Measurements from ENCODE around the gene LDB2. TPM values are rescaled to one million over a fixed set of nuclear protein-coding genes. Genes with fewer than 3 reads are reported as not detected.

Gene LDB2
- total and polyA plus RNA-seq, 2 donors (not counting 3 experiments of a cell fraction or from before 2014, with no cell fraction given): 127 to 223 TPM

GRCh38 chr4:16767861-16768260 is 130.6 kb downstream of the LDB2 start:
- DNase-seq (ENCODE audit: low read depth, low spot score): no peak
- CTCF ChIA-PET: interaction anchor here (1.3 kb wide), 1 partner anchor 26 kb away, joined by 3 read pairs; no protein-coding TSS in a partner anchor
- Histone ChIP-seq H3K9me1 (replicated peaks; ENCODE audit: control insufficient read depth, extremely low read depth, insufficient read depth, low read length) (no peaks in the 10 kb centered on the region), H3K9me3 (replicated peaks; ENCODE audit: control insufficient read depth, insufficient read depth, low read length) (no peaks in the 10 kb centered on the region), H3K4me1 (ENCODE audit: control insufficient read depth, extremely low read depth, insufficient read depth, low read length) (peaks cover 14% of the 10 kb centered on the region), H3K4me3 (replicated peaks in 1 of 3; ENCODE audit: insufficient read depth in 1 of 3, low read depth in 1 of 3, low read length in 3 of 3) (no peak overlapping the region), H3K27me3 (ENCODE audit: control insufficient read depth in 2 of 2, insufficient read depth in 2 of 2, low read length in 2 of 2) (no peaks in the 10 kb centered on the region), H3K36me3 (ENCODE audit: control insufficient read depth in 2 of 2, extremely low read depth in 1 of 2, insufficient read depth in 2 of 2, low read length in 2 of 2) (no peaks in the 10 kb centered on the region), H3K79me2 (ENCODE audit: control insufficient read depth, insufficient read depth, low read length) (no peaks in the 10 kb centered on the region), H3K27ac (ENCODE audit: insufficient read depth, low read depth, low read length) (no peak overlapping the region), H3K4me2 (ENCODE audit: insufficient read depth, low read length) (no peak overlapping the region), H3K9ac (replicated peaks; ENCODE audit: extremely low read depth, insufficient read depth, low read length) (no peak overlapping the region), H4K20me1 (replicated peaks; ENCODE audit: control insufficient read depth, extremely low read depth, insufficient read depth, low read length) (no peaks in the 10 kb centered on the region), H2AFZ (ENCODE audit: low read depth, low read length) (no peak overlapping the region)
- no TSS peak for BruUV-seq (replicated peaks)
- dilution Hi-C loops (cut with MboI; ENCODE audit: extremely low pct_ligation_motif_present, low sequenced_read_pairs): no loop called here
- POLR2A ChIA-PET: interaction anchor here (0.7 kb wide), 1 partner anchor 15 kb away, joined by 3 read pairs; no protein-coding TSS in a partner anchor
- intact Hi-C loops (cut with micrococcal nuclease): no loop called here
- TF ChIP-seq FOS (IDR thresholded peaks at IDR 0.05; ENCODE audit: borderline replicate concordance, insufficient read depth, low read length): no peak
- TF ChIP-seq MAX (IDR thresholded peaks at IDR 0.05; ENCODE audit: insufficient read depth, insufficient read length): no peak
- TF ChIP-seq MYC (IDR thresholded peaks at IDR 0.05; ENCODE audit: low read depth, low read length): no peak
- no peak for FAIRE-seq

- no peak for TF ChIP-seq CTCF (IDR thresholded peaks at IDR 0.05; ENCODE audit: extremely low read depth in 1 of 2, insufficient read depth in 1 of 2, low read depth in 1 of 2, low read length in 2 of 2)
- TF ChIP-seq POLR2AphosphoS5 (IDR thresholded peaks at IDR 0.05; ENCODE audit: insufficient read depth, low read depth, low read length): no peak
- no peak for TF ChIP-seq MYC (IDR thresholded peaks at IDR 0.05; ENCODE audit: low read depth, low read length)
- no peak for TF ChIP-seq MAX (IDR thresholded peaks at IDR 0.05; ENCODE audit: insufficient read depth, insufficient read length)
- TF ChIP-seq EZH2 (IDR thresholded peaks at IDR 0.05; ENCODE audit: borderline replicate concordance, low read depth, low read length, severe bottlenecking): no peak
- no peak for TF ChIP-seq GATA2 (IDR thresholded peaks at IDR 0.05; ENCODE audit: insufficient read depth, insufficient read length, low read depth, low read length)
- TF ChIP-seq POLR2A (IDR thresholded peaks at IDR 0.05; ENCODE audit: low read depth, low read length): no peak
- no peak for TF ChIP-seq JUN (IDR thresholded peaks at IDR 0.05; ENCODE audit: borderline replicate concordance, insufficient read depth, insufficient read length, low read depth)
- TF ChIP-seq FOS (IDR thresholded peaks at IDR 0.05; ENCODE audit: borderline replicate concordance, insufficient read depth, low read length): no peak
- Histone ChIP-seq H3K9me1 (replicated peaks; ENCODE audit: control insufficient read depth, extremely low read depth, insufficient read depth, low read length) (no peaks in the 10 kb centered on the region), H3K4me2 (ENCODE audit: insufficient read depth, low read length) (no peak overlapping the region), H3K9me3 (replicated peaks; ENCODE audit: control insufficient read depth, insufficient read depth, low read length) (no peaks in the 10 kb centered on the region), H4K20me1 (replicated peaks; ENCODE audit: control insufficient read depth, extremely low read depth, insufficient read depth, low read length) (no peaks in the 10 kb centered on the region), H3K27ac (ENCODE audit: insufficient read depth, low read depth, low read length) (no peak overlapping the region), H3K9ac (replicated peaks; ENCODE audit: extremely low read depth, insufficient read depth, low read length) (no peak overlapping the region), H3K4me3 (replicated peaks in 1 of 3; ENCODE audit: insufficient read depth in 1 of 3, low read depth in 1 of 3, low read length in 3 of 3) (no peak overlapping the region), H3K36me3 (ENCODE audit: control insufficient read depth in 2 of 2, extremely low read depth in 1 of 2, insufficient read depth in 2 of 2, low read length in 2 of 2) (no peaks in the 10 kb centered on the region), H2AFZ (ENCODE audit: low read depth, low read length) (no peak overlapping the region), H3K4me1 (ENCODE audit: control insufficient read depth, extremely low read depth, insufficient read depth, low read length) (peaks cover 9% of the 10 kb centered on the region), H3K27me3 (ENCODE audit: control insufficient read depth in 2 of 2, insufficient read depth in 2 of 2, low read length in 2 of 2) (no peaks in the 10 kb centered on the region), H3K79me2 (ENCODE audit: control insufficient read depth, insufficient read depth, low read length) (no peaks in the 10 kb centered on the region)
- BruUV-seq (replicated peaks): no TSS peak
- ChIA-PET CTCF (interaction anchor here (1.3 kb wide), 1 partner anchor 27 kb away, joined by 3 read pairs; no protein-coding TSS in a partner anchor), POLR2A (no interaction called here)
- DNase-seq (ENCODE audit: low read depth, low spot score) (no peak), FAIRE-seq (no peak)
- intact Hi-C loops (cut with micrococcal nuclease): no loop called here
- dilution Hi-C loops (cut with MboI; ENCODE audit: extremely low pct_ligation_motif_present, low sequenced_read_pairs): no loop called here
Observed at GRCh38 chr4:16767251-16767650, 131.2 kb downstream of the LDB2 start.
